Heart left ventricle (tissue), 16 donors: ENCODE measurements around the gene BAZ2B. TPM values are rescaled to one million over a fixed set of nuclear protein-coding genes. Genes with fewer than 3 reads are reported as not detected.
A peak's percentile ranks its signal among the peaks of the same experiment; 100 is the strongest.

Experiments
- ATAC-seq, 4 donors: fragments of 200-7000 bp; cut with Tn5 transposase; one replicate each; pipeline ENCODE4 v1.9.1; 2020 to 2022; ENCODE audit warnings: moderate library complexity in 4 of 4, mild to moderate bottlenecking in 3 of 4, moderate number of reproducible peaks in 1 of 4
- DNase-seq, 5 donors: peaks; one replicate each; pipeline ENCODE4 v3.0.0-alpha.2; 2020
- H3K27ac ChIP-seq, 12 donors: fragments of 200-600 bp; sonication (generic) in 4 of 12; one replicate each; pipeline versions ENCODE4 v1.5.0 to v1.8.0; 2016 to 2022; ENCODE audit warnings: mild to moderate bottlenecking in 2 of 12
- H3K27me3 ChIP-seq, 9 donors: fragments of 200-600 bp; sonication (generic) in 2 of 9; one replicate each; pipeline versions ENCODE4 v1.5.1 to v1.8.0; 2016 to 2022; ENCODE audit warnings: mild to moderate bottlenecking in 3 of 9
- H3K36me3 ChIP-seq, 9 donors: fragments of 200-600 bp; sonication (generic) in 2 of 9; one replicate each; pipeline versions ENCODE4 v1.5.0 to v1.8.0; 2018 to 2022; ENCODE audit warnings: mild to moderate bottlenecking in 2 of 9
- H3K4me1 ChIP-seq, 12 donors: fragments of 200-600 bp; sonication (generic) in 4 of 12; one replicate each; pipeline versions ENCODE4 v1.5.0 to v1.8.0; 2016 to 2022; ENCODE audit warnings: mild to moderate bottlenecking in 3 of 12
- H3K4me3 ChIP-seq, 12 donors: fragments of 200-600 bp; sonication (generic) in 4 of 12; one replicate each; pipeline versions ENCODE4 v1.5.0 to v1.8.0; 2017 to 2022; ENCODE audit warnings: mild to moderate bottlenecking in 9 of 12, moderate library complexity in 4 of 12
- H3K9me3 ChIP-seq, 12 donors: fragments of 200-600 bp; sonication (generic) in 4 of 12; one replicate each; pipeline versions ENCODE4 v1.5.0 to v1.8.0; 2016 to 2022; ENCODE audit warnings: mild to moderate bottlenecking in 1 of 12
- POLR2A ChIP-seq, 2 donors: fragments of 450-650 bp; IDR thresholded peaks; one replicate each; pipeline ENCODE4 v1.6.1; 2017; ENCODE audit warnings: antibody characterized with exemption in 2 of 2, mild to moderate bottlenecking in 2 of 2, moderate library complexity in 2 of 2
- WGBS, 4 donors: extraction: QIAGEN DNeasy Blood & Tissue Kit in 2 of 4; methylation state at CpG; one replicate each; pipeline versions ENCODE4 v1.1.5 to v1.1.7; 2013 to 2018; 5-methylcytosine and 5-hydroxymethylcytosine counted together
- intact Hi-C, 10 donors: fragments of 100-400 bp; cut with DNase I; formaldehyde crosslinking; loops; one replicate each; pipeline versions ENCODE4 v1.11.1 to v1.14.2; 2022
- polyA plus RNA-seq, 2 donors: library from polyadenylated mRNA; stranded (reverse); fragments of 200-250 nt; gene quantifications; one replicate each; pipeline ENCODE4 v1.2.3, GENCODE V29; 2013
- total RNA-seq, 9 donors: library from RNA; depleted of rRNA in 2 of 9; stranded (reverse); fragments of >200 nt in 2 of 9; fragmentation: NEBNext Ultra II Directional in 3 of 9; extraction: Animal tissue kit (Norgen Biotek cat#: 25700) in 3 of 9; gene quantifications; one replicate each; pipeline versions ENCODE4 v1.1.0 to v1.2.4, GENCODE V29; 2016 to 2023
- TF ChIP-seq, protein P1 (sequence below), 12 donors: fragments of 200-600 bp; sonication (generic) in 4 of 12; IDR thresholded peaks; one replicate each; pipeline versions ENCODE4 v1.5.0 to v1.8.0; 2018 to 2022; ENCODE audit warnings: antibody characterized with exemption in 12 of 12, mild to moderate bottlenecking in 5 of 12
- donor health status: ischemic (EF 13 %, LVEDD 7.1; RV severe dilation, severe dysfunction).
- donor health status: healthy with polysubstance abuse.
- donor health status: DM: no; HTN: yes; CAD: no.
- donor health status: DM: no; HTN: no; CAD: no.
- donor health status: ischemic (EF 25% LVEDD 6.9; RV normal size, moderate dysfunction).
- donor health status: ischemic (EF 25% LVEDD 5.7; RV mildly dilated, moderate dysfunction).
- donor health status: healthy.
- donor health status: DM: yes; HTN: yes; CAD: no.
- donor health status: ischemic (EF 35%, LVEDD 5.7; RV mildly dilated, moderate dysfunction).
- donor health status: nonischemic (EF 11% LVEDD 7.7; RV severe dilation, severe dysfunction).
- donor health status: DM: yes; HTN: yes; CAD: no.
- donor health status: PGD.
- donor health status: ischemic (EF 29% LVEDD 5.4; RV normal size, mild dysfunction).
- donor health status: nonischemic (EF 23%, LVEDD 6.1; RV moderate dilation, normal function).

The BAZ2B gene
- total and polyA plus RNA-seq, 11 donors = 15.3 to 56.5 (median 40.2) TPM

DNA sequence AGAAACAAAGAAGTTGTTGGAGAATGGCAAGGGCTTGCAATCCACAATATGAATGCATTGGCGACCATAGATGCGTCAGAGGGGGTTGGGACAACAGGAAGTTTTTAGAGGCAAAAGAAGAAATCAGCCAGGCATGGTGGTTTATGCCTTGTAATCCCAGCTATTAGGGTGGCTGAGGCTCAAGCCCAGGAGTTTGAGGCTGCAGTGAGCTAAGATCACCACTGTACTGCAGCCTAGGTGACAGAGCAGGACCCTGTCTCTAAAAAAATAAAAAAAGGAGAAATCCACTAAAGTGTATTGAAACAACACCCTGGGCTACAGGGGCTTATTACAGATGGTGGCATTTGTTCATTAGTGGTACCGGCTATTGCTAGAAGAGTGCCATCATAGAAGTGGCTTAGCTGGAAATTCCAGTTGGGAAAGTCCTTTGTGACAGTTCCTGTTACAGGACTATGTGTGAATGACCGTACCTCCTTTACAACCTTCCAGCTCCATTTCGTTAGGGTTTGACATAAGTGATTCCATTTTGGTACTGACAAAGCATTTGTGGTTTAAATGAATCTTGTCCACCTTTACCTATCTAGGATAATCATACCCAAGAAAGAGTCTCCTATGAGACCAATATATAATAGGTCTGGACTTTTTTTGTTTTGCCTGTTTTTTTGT is 319.2 kb downstream of the BAZ2B start:
- no peaks in the 10 kb centered on the region for H3K36me3 ChIP-seq

DNA sequence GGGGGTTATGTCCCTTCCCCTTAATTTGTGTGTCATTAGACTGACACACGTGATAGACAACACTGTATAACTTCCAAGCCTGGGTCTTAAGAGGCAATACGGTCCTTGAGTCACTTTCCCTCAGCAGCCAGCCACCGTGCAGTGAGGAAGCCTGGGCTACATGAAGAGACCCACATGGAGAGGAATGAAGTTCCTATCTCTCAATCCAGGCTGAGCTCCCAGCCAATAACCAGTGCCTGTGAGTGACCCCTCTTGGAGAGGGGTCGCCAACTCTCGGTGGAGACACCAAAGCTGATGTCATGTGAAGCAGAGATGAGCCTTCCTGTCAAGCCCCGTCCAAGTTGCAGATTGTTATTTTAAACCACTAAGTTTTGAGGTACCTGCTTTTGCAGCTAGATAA is 324.2 kb downstream of the BAZ2B start:
- Histone ChIP-seq H3K27me3 (no peaks in the 10 kb centered on the region), H3K4me3 (no peak overlapping the region), H3K27ac (no peak overlapping the region), H3K36me3 (no peaks in the 10 kb centered on the region), H3K9me3 (no peaks in the 10 kb centered on the region), H3K4me1 (peaks cover 0 to 16% (median 3%) of the 10 kb centered on the region in 12 donors)
- DNase-seq = no peak
- ATAC-seq = no peak
- 60 to 70% (median 62%) methylated on average over 6 of the region's 6 CpGs for WGBS, 4 donors
- intact Hi-C loops = no loop called here
- no peak for TF ChIP-seq POLR2A (IDR thresholded peaks at IDR 0.05)
- TF ChIP-seq, protein P1, sequence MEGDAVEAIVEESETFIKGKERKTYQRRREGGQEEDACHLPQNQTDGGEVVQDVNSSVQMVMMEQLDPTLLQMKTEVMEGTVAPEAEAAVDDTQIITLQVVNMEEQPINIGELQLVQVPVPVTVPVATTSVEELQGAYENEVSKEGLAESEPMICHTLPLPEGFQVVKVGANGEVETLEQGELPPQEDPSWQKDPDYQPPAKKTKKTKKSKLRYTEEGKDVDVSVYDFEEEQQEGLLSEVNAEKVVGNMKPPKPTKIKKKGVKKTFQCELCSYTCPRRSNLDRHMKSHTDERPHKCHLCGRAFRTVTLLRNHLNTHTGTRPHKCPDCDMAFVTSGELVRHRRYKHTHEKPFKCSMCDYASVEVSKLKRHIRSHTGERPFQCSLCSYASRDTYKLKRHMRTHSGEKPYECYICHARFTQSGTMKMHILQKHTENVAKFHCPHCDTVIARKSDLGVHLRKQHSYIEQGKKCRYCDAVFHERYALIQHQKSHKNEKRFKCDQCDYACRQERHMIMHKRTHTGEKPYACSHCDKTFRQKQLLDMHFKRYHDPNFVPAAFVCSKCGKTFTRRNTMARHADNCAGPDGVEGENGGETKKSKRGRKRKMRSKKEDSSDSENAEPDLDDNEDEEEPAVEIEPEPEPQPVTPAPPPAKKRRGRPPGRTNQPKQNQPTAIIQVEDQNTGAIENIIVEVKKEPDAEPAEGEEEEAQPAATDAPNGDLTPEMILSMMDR (IDR thresholded peaks at IDR 0.05) = no peak

More for the DNA sequence above, 319.2 kb downstream of the BAZ2B start:
- no peak for DNase-seq
- 90 to 95% (median 95%) methylated on average over 5 of the region's 5 CpGs for WGBS, 4 donors
- ATAC-seq = no peak
- intact Hi-C loops = no loop called here
- Histone ChIP-seq H3K4me1 (no peaks in the 10 kb centered on the region), H3K4me3 (no peak overlapping the region), H3K27me3 (no peaks in the 10 kb centered on the region), H3K27ac (no peak overlapping the region), H3K9me3 (no peaks in the 10 kb centered on the region)
- no peak for TF ChIP-seq POLR2A (IDR thresholded peaks at IDR 0.05)
- TF ChIP-seq, protein P1 (IDR thresholded peaks at IDR 0.05) = no peak

DNA sequence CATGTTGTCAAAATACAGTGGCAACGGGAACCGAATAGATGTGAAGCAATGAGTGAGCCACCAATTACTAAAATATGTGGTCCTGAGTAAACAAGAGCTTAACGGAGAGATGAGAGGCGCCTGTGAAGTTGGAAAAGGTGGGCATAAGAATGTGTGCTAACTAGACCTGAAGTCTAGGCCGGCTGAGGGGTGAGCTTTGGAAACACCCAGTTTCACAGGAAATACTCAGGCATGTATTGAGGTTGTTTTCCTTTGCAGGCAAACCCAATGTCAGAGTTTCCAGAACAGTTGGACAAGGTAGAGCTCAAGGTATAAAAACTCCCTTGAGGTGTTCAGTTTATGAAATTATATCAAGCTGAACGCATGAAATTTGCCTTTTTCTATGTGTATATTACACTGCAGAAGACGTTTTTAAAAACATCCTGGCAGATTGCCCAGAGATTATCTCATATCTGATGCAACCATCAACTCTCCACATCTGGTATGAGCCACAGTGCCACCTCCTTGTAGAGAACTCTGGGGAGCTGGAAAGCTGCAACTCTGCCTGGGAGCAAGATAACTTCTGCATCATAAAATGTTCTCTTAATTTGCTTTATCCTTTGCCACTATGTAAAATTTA is 325.9 kb downstream of the BAZ2B start:
- no peak overlapping the region for H3K4me3 ChIP-seq
- no peak for ATAC-seq
- no peak overlapping the region for H3K27ac ChIP-seq
- H3K36me3 ChIP-seq = no peaks in the 10 kb centered on the region
- intact Hi-C loops = no loop called here
- H3K27me3 ChIP-seq = no peaks in the 10 kb centered on the region
- peaks cover 0 to 23% (median 7%) of the 10 kb centered on the region in 12 donors for H3K4me1 ChIP-seq
- TF ChIP-seq, protein P1 (IDR thresholded peaks at IDR 0.05) = no peak
- TF ChIP-seq POLR2A (IDR thresholded peaks at IDR 0.05) = no peak
- WGBS, 4 donors = 67 to 72% (median 68%) methylated on average over 7 of the region's 7 CpGs
- no peaks in the 10 kb centered on the region for H3K9me3 ChIP-seq
- DNase-seq = no peak

DNA sequence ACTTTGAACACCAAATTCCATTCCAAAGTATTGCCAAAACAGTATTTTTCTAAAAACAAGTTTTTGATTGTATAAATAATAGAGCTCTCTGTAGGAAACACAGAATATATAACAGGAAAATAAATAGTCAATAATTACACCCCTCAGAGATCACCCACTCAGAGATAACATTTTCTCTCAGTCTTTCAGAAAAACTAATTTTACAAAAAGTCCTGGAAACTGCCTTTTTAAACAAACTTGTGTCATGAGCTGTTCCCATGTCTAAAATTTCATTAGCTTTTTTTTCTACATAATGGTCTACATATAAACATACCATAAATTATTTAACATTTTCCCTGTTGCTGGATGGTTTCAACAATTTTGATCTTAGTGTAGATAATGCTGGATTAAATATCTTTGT is 328.6 kb downstream of the BAZ2B start:
- Histone ChIP-seq H3K9me3 (no peaks in the 10 kb centered on the region), H3K36me3 (peaks cover 0 to under 1% (median 0%) of the 10 kb centered on the region in 9 donors), H3K27ac (peak overlapping the region in 8 of 12 donors; percentile 86 to 97 (median 92)), H3K4me3 (no peak overlapping the region), H3K4me1 (peaks cover 0 to 29% (median 12%) of the 10 kb centered on the region in 12 donors), H3K27me3 (no peaks in the 10 kb centered on the region)
- no peak for ATAC-seq
- intact Hi-C loops = no loop called here
- no peak for DNase-seq
- TF ChIP-seq, protein P1 (IDR thresholded peaks at IDR 0.05) = no peak
- no peak for TF ChIP-seq POLR2A (IDR thresholded peaks at IDR 0.05)
